ENCODE measurements around the gene SHC1. TPM values are rescaled to one million over a fixed set of nuclear protein-coding genes. Genes with fewer than 3 reads are reported as not detected.
A peak's percentile ranks its signal among the peaks of the same experiment; 100 is the strongest.

Gene SHC1
- 204 and 265 TPM in 2 replicates for total RNA-seq (2014; rRNA removed; shearing (Covaris generic))

DNA sequence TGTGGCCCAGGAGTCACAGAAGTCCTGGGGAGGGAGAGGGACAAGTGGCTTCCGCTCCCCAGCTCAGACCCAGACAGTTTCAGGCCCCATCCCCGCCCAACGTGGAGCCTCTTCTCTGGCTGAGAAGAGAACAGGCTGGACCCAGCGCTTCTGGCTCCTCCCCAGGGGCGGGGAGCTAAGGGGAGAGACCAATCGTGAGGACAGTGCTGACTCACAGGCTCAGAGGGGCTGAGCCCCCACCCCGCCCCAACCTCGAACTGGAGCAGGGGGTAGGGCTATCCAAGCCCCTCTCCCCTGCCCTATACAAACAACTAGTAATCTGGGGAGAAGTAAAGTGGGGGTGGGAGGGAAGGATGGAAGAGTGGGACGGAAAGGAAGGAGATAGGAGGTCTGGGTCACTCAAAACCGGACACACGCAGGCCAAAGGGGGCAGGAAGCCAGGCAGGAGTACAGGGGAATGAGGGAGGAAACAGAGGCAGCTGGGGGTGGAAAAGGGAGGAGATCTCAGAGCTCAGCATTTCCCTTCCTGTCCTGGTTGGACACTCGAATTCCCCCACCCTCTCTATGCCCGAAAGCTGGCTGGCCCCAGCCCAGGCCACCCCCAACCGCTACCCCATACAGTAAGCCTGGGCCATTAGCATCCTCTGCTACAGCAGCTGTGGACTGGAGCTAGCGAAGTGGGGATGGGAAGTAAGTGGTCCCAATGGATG is at the start of gene SHC1:
Gene SHC1 (minus strand): TSS at position 117 of the 710 bp plus-strand sequence. CDS start 221 bp downstream, outside the sequence.
- peak; percentile 99 for DNase-seq (ENCODE audit: low spot score)
- in situ Hi-C loops (cut with HindIII; ENCODE audit: low sequenced_read_pairs) = no loop called here

DNA sequence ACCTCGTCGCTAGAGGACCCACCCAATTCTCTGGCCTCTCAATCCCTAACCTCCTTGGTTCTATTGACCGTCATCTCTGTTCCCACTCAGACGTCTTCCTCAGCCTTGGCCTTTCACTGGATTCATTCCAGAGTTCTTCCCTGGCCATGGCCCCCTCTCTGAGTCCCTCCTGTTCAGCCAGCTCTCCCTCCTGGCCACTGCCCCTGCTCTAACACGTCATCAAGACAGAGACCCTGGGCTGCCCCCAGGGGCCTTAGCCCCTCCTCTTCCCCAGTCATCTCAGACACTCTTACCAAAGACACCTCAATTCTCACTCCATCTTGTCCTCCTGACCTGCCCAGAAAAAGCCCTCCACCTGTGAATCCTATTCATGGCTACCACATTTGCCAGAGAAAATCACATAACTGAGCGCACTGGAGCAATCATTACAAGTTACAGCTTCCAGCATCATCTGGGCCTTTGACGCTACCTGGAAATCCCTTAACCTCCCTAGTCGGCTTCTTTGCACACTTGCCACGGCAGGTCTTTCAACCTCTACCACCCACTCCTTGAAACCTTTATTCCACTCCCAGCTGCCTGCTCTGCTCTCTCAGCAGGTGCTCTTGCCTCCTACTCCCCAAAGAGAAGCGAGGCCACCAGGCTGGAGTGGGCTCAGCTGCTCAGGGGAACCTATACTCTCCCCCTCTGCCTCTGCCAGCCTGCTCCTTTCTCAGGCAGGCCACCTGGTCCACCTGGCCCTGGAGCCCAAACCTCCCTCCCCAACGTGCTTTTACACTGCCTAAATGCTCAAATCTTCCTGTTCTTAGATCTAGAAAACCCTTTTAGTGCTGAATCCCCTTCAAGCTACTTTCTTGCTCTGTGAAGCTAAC is 49.1 kb upstream of the SHC1 start:
- no peak for DNase-seq (ENCODE audit: low spot score)
- in situ Hi-C loops (cut with HindIII; ENCODE audit: low sequenced_read_pairs) = no loop called here

DNA sequence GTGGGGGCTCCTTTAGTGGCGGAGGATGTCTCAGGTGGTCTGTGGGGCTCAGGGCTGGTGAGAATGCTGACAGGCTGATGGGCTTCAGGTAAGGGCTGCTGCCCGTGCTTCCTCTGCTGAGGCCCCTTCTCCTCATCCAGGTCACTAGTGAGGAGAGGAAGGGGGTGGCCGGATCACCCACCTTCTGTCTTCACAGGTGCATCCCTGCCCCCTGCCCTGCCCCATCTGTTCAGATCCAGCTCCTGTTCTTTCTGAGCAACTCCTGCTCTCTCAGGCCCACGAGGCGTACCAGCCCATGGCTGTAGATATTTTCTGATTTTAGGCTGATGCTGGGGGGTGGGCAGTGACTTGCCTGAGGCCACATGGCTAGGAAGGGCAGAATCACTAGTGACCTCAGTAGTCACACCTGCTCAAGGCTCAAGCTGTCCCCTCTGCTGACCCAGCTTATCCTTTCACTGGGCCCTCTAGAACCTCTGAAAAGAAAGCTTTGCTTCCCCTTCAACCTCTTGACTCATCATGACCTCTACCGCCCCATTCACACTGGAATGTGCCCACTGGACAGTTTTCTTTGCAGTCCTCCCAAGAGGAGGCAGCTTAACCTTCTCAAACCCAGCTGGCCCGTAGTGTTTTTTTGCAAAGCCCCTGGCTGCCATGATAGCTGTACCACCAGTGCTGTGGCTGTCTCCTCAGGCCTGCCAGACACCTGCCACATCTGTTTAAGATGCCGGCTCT is 48.2 kb upstream of the SHC1 start:
- in situ Hi-C loops (cut with HindIII; ENCODE audit: low sequenced_read_pairs) = no loop called here

DNA sequence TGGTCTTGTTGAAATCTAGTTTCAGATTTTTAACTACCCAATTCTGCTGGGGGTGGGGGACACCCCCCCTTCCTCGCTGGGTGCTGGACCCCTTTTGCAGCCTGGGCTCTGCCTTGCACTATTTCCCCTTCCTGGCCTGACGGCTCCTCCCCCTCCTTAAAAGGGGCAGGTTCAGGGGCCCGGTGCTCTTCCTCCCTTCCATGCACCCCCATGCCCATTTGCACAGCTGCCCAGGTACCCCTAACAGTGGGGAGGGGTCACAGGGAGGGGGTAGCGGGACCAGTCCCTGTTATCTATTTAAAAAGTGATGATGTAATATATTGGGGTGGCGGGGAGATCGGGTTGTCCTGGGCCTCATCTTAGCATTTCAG is 47.4 kb upstream of the SHC1 start:
- no peak for DNase-seq (ENCODE audit: low spot score)
- in situ Hi-C loops (cut with HindIII; ENCODE audit: low sequenced_read_pairs) = no loop called here

More for the DNA sequence above, 48.2 kb upstream of the SHC1 start:
- DNase-seq (ENCODE audit: low spot score) = peak; percentile 44

GRCh38 chr1:155017041-155017945 is 46.7 kb upstream of the SHC1 start:
- in situ Hi-C loops (cut with HindIII; ENCODE audit: low sequenced_read_pairs) = no loop called here
- peak; percentile 81 for DNase-seq (ENCODE audit: low spot score)

GRCh38 chr1:155016231-155016831 is 45.8 kb upstream of the SHC1 start:
- in situ Hi-C loops (cut with HindIII; ENCODE audit: low sequenced_read_pairs) = no loop called here
- DNase-seq (ENCODE audit: low spot score) = no peak

DNA sequence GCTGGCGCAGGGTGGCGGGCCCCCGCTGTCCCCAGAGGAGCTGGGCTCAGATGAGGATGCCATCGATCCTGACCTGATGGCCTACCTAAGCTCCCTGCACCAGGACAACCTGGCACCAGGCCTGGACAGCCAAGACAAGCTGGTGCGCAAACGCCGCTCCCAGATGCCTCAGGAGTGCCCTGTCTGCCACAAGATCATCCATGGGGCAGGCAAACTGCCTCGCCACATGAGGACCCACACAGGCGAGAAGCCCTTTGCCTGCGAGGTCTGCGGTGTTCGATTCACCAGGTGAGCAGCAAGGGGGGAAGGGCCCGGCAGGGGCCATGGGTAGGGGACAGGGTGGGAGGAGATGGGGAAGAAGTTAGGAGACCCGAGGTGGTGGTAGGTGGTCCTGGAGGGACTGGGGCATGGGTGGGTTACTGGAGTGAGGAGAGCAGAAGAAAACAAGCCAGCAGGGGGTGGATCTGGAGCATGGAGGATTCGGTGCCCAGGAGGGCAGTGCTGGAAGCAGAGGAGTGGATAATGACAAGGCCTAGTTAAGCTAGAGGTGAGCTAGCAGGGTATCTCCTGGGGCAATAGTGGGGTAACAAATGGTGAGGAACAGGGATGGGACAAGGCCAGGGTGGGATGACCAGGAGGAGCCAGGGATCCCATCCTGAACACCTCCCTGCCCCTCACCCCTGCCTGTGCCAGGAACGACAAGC is 45.1 kb upstream of the SHC1 start:
- in situ Hi-C loops (cut with HindIII; ENCODE audit: low sequenced_read_pairs) = no loop called here
- no peak for DNase-seq (ENCODE audit: low spot score)

DNA sequence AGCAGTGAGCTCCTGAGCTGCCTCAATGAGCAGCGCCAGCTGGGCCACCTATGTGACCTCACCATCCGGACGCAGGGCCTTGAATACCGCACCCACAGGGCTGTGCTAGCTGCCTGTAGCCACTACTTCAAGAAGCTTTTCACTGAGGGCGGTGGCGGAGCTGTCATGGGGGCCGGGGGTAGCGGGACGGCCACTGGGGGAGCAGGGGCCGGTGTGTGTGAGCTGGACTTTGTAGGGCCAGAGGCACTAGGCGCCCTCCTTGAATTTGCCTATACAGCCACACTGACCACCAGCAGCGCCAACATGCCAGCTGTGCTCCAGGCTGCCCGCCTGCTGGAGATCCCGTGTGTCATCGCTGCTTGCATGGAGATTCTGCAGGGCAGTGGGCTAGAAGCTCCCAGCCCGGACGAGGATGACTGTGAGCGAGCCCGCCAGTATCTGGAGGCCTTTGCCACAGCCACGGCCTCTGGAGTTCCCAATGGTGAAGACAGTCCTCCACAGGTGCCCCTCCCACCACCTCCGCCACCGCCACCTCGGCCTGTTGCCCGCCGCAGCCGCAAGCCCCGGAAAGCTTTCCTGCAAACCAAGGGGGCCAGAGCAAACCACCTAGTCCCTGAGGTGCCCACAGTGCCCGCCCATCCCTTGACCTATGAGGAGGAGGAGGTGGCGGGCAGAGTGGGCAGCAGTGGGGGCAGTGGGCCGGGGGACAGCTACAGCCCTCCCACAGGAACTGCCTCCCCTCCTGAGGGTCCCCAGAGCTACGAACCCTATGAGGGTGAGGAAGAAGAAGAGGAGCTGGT is 44.4 kb upstream of the SHC1 start:
- in situ Hi-C loops (cut with HindIII; ENCODE audit: low sequenced_read_pairs) = no loop called here
- no peak for DNase-seq (ENCODE audit: low spot score)

- in situ Hi-C loops (cut with HindIII; ENCODE audit: low sequenced_read_pairs) = no loop called here
- no peak for DNase-seq (ENCODE audit: low spot score)
Measured at GRCh38 chr1:155013632-155014031, 43.1 kb upstream of the SHC1 start.

DNA sequence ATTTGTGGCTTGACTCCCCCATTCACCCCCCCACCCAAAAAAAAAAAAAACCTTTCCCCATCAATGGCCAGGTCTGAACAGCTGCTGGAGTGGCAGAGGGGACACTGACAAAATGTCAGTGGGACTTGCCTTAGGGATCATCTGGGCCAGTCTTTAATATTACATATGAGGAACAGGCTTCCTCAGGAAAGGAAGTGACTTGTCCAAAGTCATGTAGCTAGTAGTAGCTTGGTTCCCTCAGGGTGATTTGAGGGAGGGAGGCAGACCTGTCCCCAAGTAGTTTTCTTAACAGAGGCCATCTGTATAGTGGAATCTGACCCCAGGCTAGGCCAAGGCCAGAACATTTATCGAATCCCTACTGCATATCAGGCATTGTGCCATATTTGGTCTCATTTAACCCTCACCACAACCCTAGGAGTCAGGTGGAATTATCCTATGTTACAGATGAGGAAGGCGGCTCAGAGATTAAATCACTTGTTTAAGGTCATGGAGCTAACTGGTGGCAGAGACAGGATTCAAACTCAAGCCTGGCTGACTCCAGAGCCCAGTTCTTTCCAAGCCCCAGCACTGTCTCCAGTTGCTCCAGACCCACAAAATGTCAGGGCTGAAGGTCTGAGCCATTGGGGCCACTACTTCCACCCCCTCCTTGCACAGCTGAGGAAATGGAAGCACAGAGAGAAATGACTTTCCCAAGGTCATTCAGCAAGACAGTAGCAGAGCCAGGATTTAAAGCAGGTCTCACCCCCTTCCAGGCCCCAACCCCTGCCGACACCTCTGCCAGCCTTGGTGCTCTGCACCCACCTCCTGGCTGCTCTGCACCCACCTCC is 42.4 kb upstream of the SHC1 start:
- no peak for DNase-seq (ENCODE audit: low spot score)
- in situ Hi-C loops (cut with HindIII; ENCODE audit: low sequenced_read_pairs) = no loop called here

DNA sequence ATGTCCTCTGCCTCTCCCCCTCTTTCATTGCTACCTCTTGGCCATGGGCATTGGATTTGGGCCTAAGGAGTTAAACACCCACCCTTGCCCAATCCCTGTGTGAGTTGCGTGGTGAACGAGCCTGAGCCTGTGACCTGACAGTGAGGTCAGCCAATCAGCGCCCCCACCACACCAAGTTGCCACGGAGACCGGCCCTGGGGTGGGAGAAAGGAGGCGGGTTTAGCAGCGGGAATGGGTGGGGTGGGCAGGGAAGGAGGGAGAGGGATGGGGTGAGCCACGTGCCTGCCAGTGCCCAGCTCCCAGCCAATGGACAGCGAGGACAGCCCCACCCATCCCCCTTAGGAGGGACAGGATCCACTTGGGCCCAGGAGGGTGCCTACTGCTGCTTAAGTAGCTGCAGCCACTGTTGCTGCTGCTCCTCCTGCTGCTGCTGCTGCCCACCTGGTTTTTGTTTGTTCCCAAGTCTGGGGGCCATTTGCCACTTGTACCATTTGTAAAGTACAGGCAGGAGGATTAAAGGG is 41.5 kb upstream of the SHC1 start:
- in situ Hi-C loops (cut with HindIII; ENCODE audit: low sequenced_read_pairs) = no loop called here
- peak; percentile 77 for DNase-seq (ENCODE audit: low spot score)

GRCh38 chr1:155011437-155012025 is 41.0 kb upstream of the SHC1 start:
- in situ Hi-C loops (cut with HindIII; ENCODE audit: low sequenced_read_pairs) = no loop called here

GRCh38 chr1:155011004-155011416 is 40.5 kb upstream of the SHC1 start:
- no peak for DNase-seq (ENCODE audit: low spot score)

More at GRCh38 chr1:155011437-155012025, 41.0 kb upstream of the SHC1 start:
- DNase-seq (ENCODE audit: low spot score) = no peak

GRCh38 chr1:155010211-155010918 is 39.8 kb upstream of the SHC1 start:
- DNase-seq (ENCODE audit: low spot score) = no peak
- in situ Hi-C loops (cut with HindIII; ENCODE audit: low sequenced_read_pairs) = no loop called here

More at GRCh38 chr1:155011004-155011416, 40.5 kb upstream of the SHC1 start:
- in situ Hi-C loops (cut with HindIII; ENCODE audit: low sequenced_read_pairs) = no loop called here

DNA sequence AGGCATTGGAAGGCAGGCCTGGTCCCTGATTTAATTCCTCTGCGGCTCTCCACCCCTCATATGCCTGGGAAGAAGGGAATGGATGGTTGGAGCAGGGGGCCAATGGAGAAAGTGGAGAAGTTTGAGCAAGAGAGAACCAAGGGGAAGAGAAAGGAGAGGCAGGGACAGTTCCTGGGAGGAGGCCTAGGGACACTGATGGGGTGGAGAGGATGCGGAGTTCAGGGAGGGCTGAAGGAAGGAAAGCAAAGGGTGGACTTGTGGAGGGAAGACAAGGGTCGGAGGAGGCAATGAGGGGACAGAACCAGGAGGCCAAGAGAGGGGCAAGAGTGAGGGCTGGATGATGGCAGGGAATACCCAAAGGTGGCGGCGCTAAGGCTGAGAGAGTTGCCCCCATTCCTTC is 39.2 kb upstream of the SHC1 start:
- in situ Hi-C loops (cut with HindIII; ENCODE audit: low sequenced_read_pairs) = no loop called here

More for the DNA sequence above, 39.2 kb upstream of the SHC1 start:
- no peak for DNase-seq (ENCODE audit: low spot score)
